ENCODE results near the gene HS1BP3. TPM values are rescaled to one million over a fixed set of nuclear protein-coding genes. Genes with fewer than 3 reads are reported as not detected.

HS1BP3 gene
- total and polyA plus RNA-seq, 5 experiments from 2014 or later: 11.0 to 15.5 (median 15.4) TPM

GRCh38 chr2:20672201-20672951, 21.5 kb upstream of the HS1BP3 start:
- Mint-ChIP-seq H3K9me3 (no peaks in the 10 kb centered on the region), H3K36me3 (no peaks in the 10 kb centered on the region), H3K27me3 (peaks cover 3 to 62% (median 36%) of the 10 kb centered on the region in 5 donors), H3K4me1 (peaks cover 5 to 34% (median 19%) of the 10 kb centered on the region in 4 donors), H3K27ac (peak overlapping the region in 1 of 10 donors; percentile 56), H3K4me3 (peak overlapping the region in 2 of 10 donors; percentile 24 to 45)
- peak in 1 of 10 donors; percentile 38 for DNase-seq
- POLR2A ChIA-PET: no interaction called here
- no peak for ATAC-seq

DNA sequence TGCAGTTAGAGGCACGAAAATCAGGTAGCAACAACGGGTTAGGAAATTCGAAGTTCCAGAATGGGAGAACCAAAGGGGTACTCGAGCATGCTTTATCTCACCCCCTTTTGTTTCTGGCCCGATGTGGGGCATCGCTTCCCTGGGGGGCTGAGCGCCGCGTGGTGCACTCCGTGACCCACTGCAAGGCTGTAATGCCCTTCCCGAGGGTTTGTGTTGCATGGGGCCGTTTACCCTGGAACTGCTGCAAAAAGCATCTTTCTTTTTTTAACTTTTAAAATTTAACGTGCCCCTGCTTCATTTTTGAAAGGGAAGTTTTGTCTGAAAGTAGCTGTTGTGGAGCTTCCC, 20.8 kb upstream of the HS1BP3 start:
- H3K27me3 Mint-ChIP-seq: peaks cover 3 to 62% (median 36%) of the 10 kb centered on the region in 5 donors
- H3K36me3 Mint-ChIP-seq: no peaks in the 10 kb centered on the region
- H3K4me1 Mint-ChIP-seq: peaks cover 5 to 29% (median 19%) of the 10 kb centered on the region in 4 donors
- H3K9me3 Mint-ChIP-seq: no peaks in the 10 kb centered on the region
- no peak overlapping the region for H3K27ac Mint-ChIP-seq
- DNase-seq: no peak
- no peak for ATAC-seq
- peak overlapping the region in 2 of 10 donors; percentile 28 to 41 for H3K4me3 Mint-ChIP-seq
- POLR2A ChIA-PET: no interaction called here

- POLR2A ChIA-PET: no interaction called here
- H3K36me3 Mint-ChIP-seq: no peaks in the 10 kb centered on the region
- peaks cover 5 to 66% (median 39%) of the 10 kb centered on the region in 5 donors for H3K27me3 Mint-ChIP-seq
- no peak overlapping the region for H3K27ac Mint-ChIP-seq
- H3K4me3 Mint-ChIP-seq: peak overlapping the region in 4 of 10 donors; percentile 9 to 41 (median 31)
- no peak for ATAC-seq
- peak in 1 of 10 donors; percentile 54 for DNase-seq
- no peaks in the 10 kb centered on the region for H3K9me3 Mint-ChIP-seq
- peaks cover 6 to 29% (median 21%) of the 10 kb centered on the region in 4 donors for H3K4me1 Mint-ChIP-seq
Measured at GRCh38 chr2:20671036-20671735, 20.3 kb upstream of the HS1BP3 start.

GRCh38 chr2:20670315-20671035, 19.6 kb upstream of the HS1BP3 start:
- no peaks in the 10 kb centered on the region for H3K9me3 Mint-ChIP-seq
- no peaks in the 10 kb centered on the region for H3K36me3 Mint-ChIP-seq
- POLR2A ChIA-PET: no interaction called here
- peak overlapping the region in 2 of 10 donors; percentile 6 to 11 for H3K4me3 Mint-ChIP-seq
- H3K27ac Mint-ChIP-seq: no peak overlapping the region
- H3K4me1 Mint-ChIP-seq: peaks cover 7 to 34% (median 21%) of the 10 kb centered on the region in 4 donors
- DNase-seq (peak in 1 of 10 donors; percentile 57), ATAC-seq (no peak)
- peaks cover 7 to 73% (median 40%) of the 10 kb centered on the region in 5 donors for H3K27me3 Mint-ChIP-seq

DNA sequence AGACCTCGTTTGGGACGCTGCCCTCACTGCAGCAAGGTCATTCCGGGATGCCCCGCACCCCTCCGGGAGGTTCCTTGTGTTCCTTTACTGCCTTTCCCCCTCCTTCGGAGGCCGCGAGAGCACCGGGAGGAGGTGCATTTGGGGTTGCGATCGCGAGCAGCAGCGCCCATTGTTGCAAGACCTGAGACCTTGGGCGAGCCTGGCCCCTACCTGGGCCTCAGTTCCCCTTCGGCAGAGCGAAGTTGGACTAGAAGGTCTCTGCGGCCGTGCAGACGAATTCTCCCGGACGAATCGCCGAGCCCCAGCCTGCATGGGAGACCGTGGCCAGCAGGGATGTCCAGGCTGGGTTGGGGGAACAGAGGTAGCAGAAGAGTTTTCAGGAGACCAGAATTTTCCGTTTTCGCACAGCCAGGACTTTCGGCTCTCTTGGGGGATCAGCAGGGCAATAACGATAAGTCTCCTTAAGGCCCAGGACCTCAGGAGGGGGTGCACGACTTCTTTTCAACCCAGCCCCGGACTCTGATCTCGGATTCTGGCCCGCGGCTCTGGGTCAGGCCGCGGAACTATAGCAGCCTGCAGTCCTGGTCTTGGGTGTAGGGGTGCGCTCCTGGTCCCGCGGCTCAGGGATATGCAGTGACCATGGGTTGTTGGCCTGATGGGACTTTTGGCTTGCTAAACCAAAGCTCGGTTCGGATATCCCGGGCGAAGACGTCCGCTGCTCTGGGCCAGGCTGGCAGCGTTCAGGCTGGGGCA, 18.8 kb upstream of the HS1BP3 start:
- peaks cover 9 to 37% (median 21%) of the 10 kb centered on the region in 4 donors for H3K4me1 Mint-ChIP-seq
- peaks cover 12 to 81% (median 45%) of the 10 kb centered on the region in 5 donors for H3K27me3 Mint-ChIP-seq
- H3K9me3 Mint-ChIP-seq: no peaks in the 10 kb centered on the region
- peak overlapping the region in 1 of 10 donors; percentile 18 for H3K27ac Mint-ChIP-seq
- no peaks in the 10 kb centered on the region for H3K36me3 Mint-ChIP-seq
- DNase-seq (peak in 1 of 10 donors; percentile 55), ATAC-seq (no peak)
- peak overlapping the region in 9 of 10 donors; percentile 30 to 69 (median 49) for H3K4me3 Mint-ChIP-seq
- POLR2A ChIA-PET: no interaction called here

DNA sequence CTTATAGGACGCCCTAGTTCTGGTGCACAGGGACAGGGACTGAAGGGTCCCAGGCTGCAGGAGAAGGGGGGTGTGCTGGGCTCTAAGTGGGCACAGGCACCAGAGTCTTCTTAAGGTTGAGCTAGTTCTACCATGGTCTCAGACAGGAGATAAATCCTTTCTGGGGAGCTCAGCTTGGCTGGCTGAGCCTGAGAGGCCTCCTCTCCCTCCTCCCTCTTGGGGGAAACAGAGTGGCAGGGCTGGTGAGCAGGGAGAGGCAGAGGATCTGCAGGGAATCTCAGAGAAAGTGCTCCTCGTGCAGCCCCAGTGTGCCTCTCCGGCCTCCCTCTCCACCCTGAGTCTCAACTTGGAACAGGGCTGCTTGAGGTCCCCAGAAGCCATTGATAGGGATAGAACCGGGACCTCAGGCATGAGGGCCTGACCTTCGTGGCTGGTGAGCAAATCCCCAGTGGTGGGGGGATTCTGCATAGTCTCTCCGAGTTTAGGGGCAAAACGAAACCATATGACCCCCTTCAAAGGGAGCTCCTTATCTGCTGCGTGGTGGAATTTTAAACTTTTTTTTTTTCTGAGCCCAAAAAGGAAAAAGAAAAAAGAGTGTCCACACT, 18.1 kb upstream of the HS1BP3 start:
- no peaks in the 10 kb centered on the region for H3K9me3 Mint-ChIP-seq
- no peaks in the 10 kb centered on the region for H3K36me3 Mint-ChIP-seq
- DNase-seq (peak in 1 of 10 donors; percentile 57), ATAC-seq (no peak)
- POLR2A ChIA-PET: no interaction called here
- peak overlapping the region in 1 of 10 donors; percentile 18 for H3K27ac Mint-ChIP-seq
- peaks cover 14 to 87% (median 52%) of the 10 kb centered on the region in 5 donors for H3K27me3 Mint-ChIP-seq
- peak overlapping the region in 9 of 10 donors; percentile 3 to 69 (median 47) for H3K4me3 Mint-ChIP-seq
- H3K4me1 Mint-ChIP-seq: peaks cover 9 to 37% (median 21%) of the 10 kb centered on the region in 4 donors

DNA sequence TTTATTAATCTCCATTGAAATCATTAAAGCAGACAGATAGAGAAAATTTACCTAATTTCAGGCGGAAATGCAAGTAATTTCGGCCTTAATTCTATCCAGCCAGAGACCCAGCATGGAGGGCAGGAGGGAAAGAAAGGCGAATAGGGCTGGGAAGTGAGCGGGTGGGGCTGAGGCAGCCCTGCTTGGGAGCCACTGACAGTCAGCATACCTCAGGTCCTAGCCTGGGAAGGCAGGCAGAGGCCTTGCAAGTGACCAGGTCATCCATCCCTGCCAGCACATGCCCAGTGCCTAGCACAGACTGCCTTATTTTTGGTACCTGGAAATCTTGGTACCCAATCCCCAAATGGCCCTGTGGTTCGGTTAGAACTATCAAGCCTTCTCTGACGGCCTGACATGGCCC, 17.6 kb upstream of the HS1BP3 start:
- no peak for ATAC-seq
- Mint-ChIP-seq H3K27ac (no peak overlapping the region), H3K27me3 (peaks cover 18 to 87% (median 53%) of the 10 kb centered on the region in 5 donors), H3K9me3 (no peaks in the 10 kb centered on the region), H3K4me1 (peaks cover 9 to 37% (median 21%) of the 10 kb centered on the region in 4 donors), H3K36me3 (no peaks in the 10 kb centered on the region), H3K4me3 (peak overlapping the region; percentile 38 to 76 (median 65))
- peak in 1 of 10 donors; percentile 30 for DNase-seq
- POLR2A ChIA-PET: interaction anchor here (0.9 kb wide), 1 partner anchor 17 kb away, joined by 3 read pairs; the partner anchor contains the start of gene HS1BP3

DNA sequence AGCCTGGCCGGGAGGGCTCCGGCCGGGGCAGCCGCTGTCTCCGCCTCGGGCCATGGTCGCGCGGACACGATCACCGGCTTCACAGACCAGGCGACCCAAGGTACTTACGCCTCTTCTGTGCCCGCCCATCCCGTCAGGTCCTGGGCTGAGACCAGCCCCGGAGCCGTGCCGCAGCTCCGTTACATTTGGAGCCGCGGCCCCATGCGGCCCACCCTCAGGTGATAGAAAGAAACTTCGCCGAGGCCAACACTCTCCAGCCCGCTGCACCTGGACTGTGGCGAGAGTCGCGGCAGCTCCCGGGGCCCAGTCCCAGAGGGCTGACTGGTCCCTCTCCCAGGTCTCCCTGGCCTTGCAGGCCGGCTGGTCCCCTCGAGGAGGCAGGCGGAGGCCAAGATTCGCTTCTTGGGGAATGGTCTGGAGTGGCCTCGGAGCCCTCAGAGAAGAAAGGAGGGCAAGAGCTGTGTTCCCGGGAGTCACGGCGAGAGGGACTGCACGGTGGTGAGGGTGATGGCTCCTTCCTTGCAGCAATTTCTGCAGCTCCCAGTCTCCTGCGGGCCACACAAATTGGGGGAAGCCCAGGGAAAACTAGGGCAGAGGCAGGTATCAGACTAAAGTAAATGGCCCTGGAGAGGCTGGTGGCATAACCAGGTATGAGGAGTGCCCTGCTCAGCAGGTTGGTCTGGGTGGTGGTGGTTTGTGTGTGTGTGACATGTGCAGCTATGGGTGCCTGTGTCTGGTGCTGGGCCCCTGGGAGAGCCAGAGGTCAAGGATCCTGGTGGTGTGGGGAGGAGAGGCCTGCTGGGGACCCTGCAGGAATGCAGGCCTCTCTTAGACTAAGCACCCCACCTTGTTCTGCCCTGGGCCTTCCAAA, 16.9 kb upstream of the HS1BP3 start:
- POLR2A ChIA-PET: interaction anchor here (0.9 kb wide), 1 partner anchor 17 kb away, joined by 3 read pairs; the partner anchor contains the start of gene HS1BP3
- H3K9me3 Mint-ChIP-seq: no peaks in the 10 kb centered on the region
- peak in 1 of 10 donors; percentile 54 for DNase-seq
- H3K27me3 Mint-ChIP-seq: peaks cover 18 to 86% (median 54%) of the 10 kb centered on the region in 5 donors
- peak overlapping the region; percentile 38 to 76 (median 65) for H3K4me3 Mint-ChIP-seq
- no peak for ATAC-seq
- no peaks in the 10 kb centered on the region for H3K36me3 Mint-ChIP-seq
- peaks cover 9 to 37% (median 21%) of the 10 kb centered on the region in 4 donors for H3K4me1 Mint-ChIP-seq
- H3K27ac Mint-ChIP-seq: no peak overlapping the region

- POLR2A ChIA-PET: no interaction called here
Measured at GRCh38 chr2:20667151-20667530, 16.2 kb upstream of the HS1BP3 start.

DNA sequence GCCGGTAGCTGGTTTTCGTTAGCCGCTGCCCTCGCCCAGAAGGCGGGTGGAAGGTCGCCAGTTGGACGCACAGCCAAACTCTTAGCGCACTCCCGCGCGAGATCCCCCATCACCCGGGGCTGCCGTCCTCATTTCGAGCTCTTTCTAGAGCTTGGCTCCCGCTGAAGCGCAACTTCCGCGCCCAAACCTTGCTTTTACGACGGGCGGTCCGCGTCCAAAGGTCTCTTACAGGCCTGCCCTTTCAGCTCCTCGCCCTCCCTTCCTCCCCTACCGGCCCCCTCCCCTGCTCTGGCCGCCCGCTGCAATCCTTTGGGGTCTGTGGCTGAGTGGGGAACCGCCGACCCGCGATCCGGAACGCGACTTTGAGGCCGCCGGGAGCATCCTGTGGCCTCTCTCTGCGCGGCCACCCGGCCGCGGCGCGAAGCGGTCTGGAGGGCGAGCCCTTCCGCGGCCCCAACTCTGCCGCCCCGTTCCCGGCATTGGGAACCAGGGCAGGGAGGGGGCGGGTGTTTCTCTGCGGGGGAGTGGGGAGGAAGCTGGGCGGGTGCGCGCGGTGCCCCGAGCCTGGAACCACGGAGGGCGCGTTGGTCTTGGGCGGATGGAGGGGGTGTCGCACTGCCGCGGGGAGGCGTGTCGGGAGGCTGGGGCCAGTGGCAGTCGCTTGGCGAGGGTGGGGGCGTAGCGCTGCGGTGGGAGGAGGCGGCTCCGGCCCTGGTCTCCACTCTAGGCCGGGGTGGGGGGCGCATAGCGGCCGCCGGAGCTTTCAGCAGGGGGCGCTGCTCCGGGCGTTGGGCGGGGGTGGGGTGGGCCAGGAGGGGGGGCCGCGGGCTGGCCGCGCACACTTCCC, 15.6 kb upstream of the HS1BP3 start, which contains the start of gene GDF7:
Gene GDF7 (plus strand): TSS at position 841 of the 847 bp plus-strand sequence. CDS start 96 bp downstream, outside the sequence.
- DNase-seq (peak in 4 of 10 donors; percentile 17 to 64 (median 24)), ATAC-seq (peak; percentile 29 to 36)
- Mint-ChIP-seq H3K36me3 (no peaks in the 10 kb centered on the region), H3K9me3 (no peaks in the 10 kb centered on the region), H3K27me3 (peaks cover 21 to 87% (median 60%) of the 10 kb centered on the region in 5 donors), H3K4me1 (peaks cover 9 to 36% (median 21%) of the 10 kb centered on the region in 4 donors), H3K27ac (no peak within 1 kb of the TSS), H3K4me3 (peak within 1 kb of the TSS; percentile 69 to 86 (median 82))
- POLR2A ChIA-PET: interaction anchor here (1.0 kb wide), 1 partner anchor 15 kb away, joined by 3 read pairs; no protein-coding TSS in a partner anchor

More at GRCh38 chr2:20667151-20667530, 16.2 kb upstream of the HS1BP3 start:
- Mint-ChIP-seq H3K27me3 (peaks cover 21 to 86% (median 57%) of the 10 kb centered on the region in 5 donors), H3K36me3 (no peaks in the 10 kb centered on the region), H3K4me1 (peaks cover 9 to 37% (median 20%) of the 10 kb centered on the region in 4 donors), H3K4me3 (peak overlapping the region in 2 of 10 donors; percentile 36 to 80), H3K9me3 (no peaks in the 10 kb centered on the region), H3K27ac (no peak overlapping the region)
- DNase-seq (no peak), ATAC-seq (peak; percentile 18 to 35)

Measured in naive thymus-derived CD8-positive, alpha-beta T cell (primary cell).